SU-DHL-6 (cell line): ENCODE data around the gene ZNF479.

Experiments used
- H2AFZ ChIP-seq: fragments of 200-600 bp; sonication (generic); 2 replicates; pipeline ENCODE4 v1.6.1; 2014; ENCODE audit warnings: low read depth, mild to moderate bottlenecking, moderate library complexity, mixed read lengths, antibody characterized with exemption, low read length; ENCODE audit not compliant: severe bottlenecking
- H3F3A ChIP-seq: fragments of 200-600 bp; shearing (Covaris generic); 2 replicates; pipeline ENCODE4 v1.6.0; 2016; ENCODE audit warnings: antibody characterized with exemption, mild to moderate bottlenecking; ENCODE audit not compliant: insufficient read depth
- H3K27ac ChIP-seq: fragments of 200-600 bp; sonication (generic); 2 replicates; pipeline ENCODE4 v1.5.1; 2016; ENCODE audit warnings: low read depth, mild to moderate bottlenecking, low read length, moderate library complexity, mixed read lengths
- H3K27me3 ChIP-seq: fragments of 200-600 bp; sonication (generic), shearing (Covaris generic); 2 replicates; pipeline ENCODE4 v1.6.0; 2014; ENCODE audit warnings: mild to moderate bottlenecking, low read length
- H3K36me3 ChIP-seq: fragments of 200-600 bp; sonication (generic); 2 replicates; pipeline ENCODE4 v1.6.1; 2014; ENCODE audit warnings: mild to moderate bottlenecking, low read length, mixed read lengths
- H3K4me2 ChIP-seq: fragments of 300-600, 200-600 bp; shearing (Covaris generic), sonication (generic); 2 replicates; pipeline ENCODE4 v1.6.0; 2014; ENCODE audit warnings: low read length, low read depth, mild to moderate bottlenecking; ENCODE audit not compliant: poor library complexity, severe bottlenecking
- H3K4me3 ChIP-seq: fragments of 200-600 bp; sonication (generic); 2 replicates; pipeline ENCODE4 v1.5.1; 2014; ENCODE audit warnings: antibody characterized with exemption, low read length, mild to moderate bottlenecking, mixed read lengths; ENCODE audit not compliant: insufficient read depth, poor library complexity, severe bottlenecking
- H3K79me2 ChIP-seq: fragments of 200-600 bp; sonication (generic); 2 replicates; pipeline ENCODE4 v1.6.1; 2014; ENCODE audit warnings: mild to moderate bottlenecking, low read length, moderate library complexity; ENCODE audit not compliant: insufficient read depth
- H3K9ac ChIP-seq: fragments of 200-600 bp; sonication (generic); 2 replicates; pipeline ENCODE4 v1.7.0; 2014; ENCODE audit warnings: mild to moderate bottlenecking, low read length
- H3K9me2 ChIP-seq: fragments of 200-600 bp; sonication (generic); replicated peaks from 2 replicates; pipeline ENCODE4 v1.6.1; 2014; ENCODE audit warnings: low read length; ENCODE audit not compliant: insufficient read depth
- H3K9me3 ChIP-seq: fragments of 200-600 bp; sonication (generic); 2 replicates; pipeline ENCODE4 v1.6.1; 2014; ENCODE audit warnings: low read length, mixed read lengths; ENCODE audit not compliant: insufficient read depth
- H4K20me1 ChIP-seq: fragments of 200-600 bp; sonication (generic); 2 replicates; pipeline ENCODE4 v1.6.1; 2014; ENCODE audit warnings: low read depth, mild to moderate bottlenecking, antibody characterized with exemption, low read length, moderate library complexity, mixed read lengths
- EZH2phosphoT487 ChIP-seq: fragments of 200-600 bp; sonication (generic), shearing (Covaris generic); conservative IDR thresholded peaks from 2 replicates; pipeline ENCODE4 v1.6.1; 2018; ENCODE audit warnings: mild to moderate bottlenecking, antibody characterized with exemption, low read length, moderate library complexity, mixed read lengths
- TF ChIP-seq, protein P1 (sequence below): fragments of 200-600 bp; sonication (generic); IDR thresholded peaks from one replicate; pipeline ENCODE4 v1.5.1; 2017; ENCODE audit warnings: antibody characterized with exemption, mild to moderate bottlenecking, low read length, moderate library complexity; ENCODE audit not compliant: insufficient read depth, poor library complexity, severe bottlenecking

The ZNF479 gene

DNA sequence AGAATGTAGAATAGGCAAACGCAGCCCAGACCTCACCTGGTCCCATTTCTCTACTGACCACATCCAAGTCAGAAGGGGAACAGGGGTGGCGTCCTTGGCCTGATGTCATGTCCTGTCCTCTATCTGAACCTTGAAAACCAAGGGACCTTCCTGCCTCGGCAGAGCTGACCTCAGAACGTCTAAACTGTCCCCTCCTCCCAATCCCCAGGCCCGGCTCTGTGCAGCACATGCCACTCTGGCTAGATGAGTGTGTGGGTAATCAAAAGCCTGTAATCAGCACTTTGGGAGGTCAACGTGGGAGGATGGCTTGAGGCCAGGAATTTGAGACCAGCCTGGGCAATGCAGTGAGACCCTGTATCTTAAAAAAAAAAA is 46.5 kb upstream of the ZNF479 start:
- H3K27ac ChIP-seq, result no peak overlapping the region
- no peaks in the 10 kb centered on the region for H3F3A ChIP-seq
- no peaks in the 10 kb centered on the region for H3K27me3 ChIP-seq
- H3K9me3 ChIP-seq, result peaks cover 13% of the 10 kb centered on the region; the same call in 1 of the 2 replicates
- H3K79me2 ChIP-seq, result no peaks in the 10 kb centered on the region
- no peaks in the 10 kb centered on the region for H3K36me3 ChIP-seq
- no peak overlapping the region for H3K4me3 ChIP-seq
- no peak overlapping the region for H3K9ac ChIP-seq
- no peaks in the 10 kb centered on the region for H3K9me2 ChIP-seq
- no peak overlapping the region for H2AFZ ChIP-seq
- TF ChIP-seq, protein P1, sequence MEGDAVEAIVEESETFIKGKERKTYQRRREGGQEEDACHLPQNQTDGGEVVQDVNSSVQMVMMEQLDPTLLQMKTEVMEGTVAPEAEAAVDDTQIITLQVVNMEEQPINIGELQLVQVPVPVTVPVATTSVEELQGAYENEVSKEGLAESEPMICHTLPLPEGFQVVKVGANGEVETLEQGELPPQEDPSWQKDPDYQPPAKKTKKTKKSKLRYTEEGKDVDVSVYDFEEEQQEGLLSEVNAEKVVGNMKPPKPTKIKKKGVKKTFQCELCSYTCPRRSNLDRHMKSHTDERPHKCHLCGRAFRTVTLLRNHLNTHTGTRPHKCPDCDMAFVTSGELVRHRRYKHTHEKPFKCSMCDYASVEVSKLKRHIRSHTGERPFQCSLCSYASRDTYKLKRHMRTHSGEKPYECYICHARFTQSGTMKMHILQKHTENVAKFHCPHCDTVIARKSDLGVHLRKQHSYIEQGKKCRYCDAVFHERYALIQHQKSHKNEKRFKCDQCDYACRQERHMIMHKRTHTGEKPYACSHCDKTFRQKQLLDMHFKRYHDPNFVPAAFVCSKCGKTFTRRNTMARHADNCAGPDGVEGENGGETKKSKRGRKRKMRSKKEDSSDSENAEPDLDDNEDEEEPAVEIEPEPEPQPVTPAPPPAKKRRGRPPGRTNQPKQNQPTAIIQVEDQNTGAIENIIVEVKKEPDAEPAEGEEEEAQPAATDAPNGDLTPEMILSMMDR, result no peak
- TF ChIP-seq EZH2phosphoT487, result no peak
- no peaks in the 10 kb centered on the region for H4K20me1 ChIP-seq
- no peak overlapping the region for H3K4me2 ChIP-seq

DNA sequence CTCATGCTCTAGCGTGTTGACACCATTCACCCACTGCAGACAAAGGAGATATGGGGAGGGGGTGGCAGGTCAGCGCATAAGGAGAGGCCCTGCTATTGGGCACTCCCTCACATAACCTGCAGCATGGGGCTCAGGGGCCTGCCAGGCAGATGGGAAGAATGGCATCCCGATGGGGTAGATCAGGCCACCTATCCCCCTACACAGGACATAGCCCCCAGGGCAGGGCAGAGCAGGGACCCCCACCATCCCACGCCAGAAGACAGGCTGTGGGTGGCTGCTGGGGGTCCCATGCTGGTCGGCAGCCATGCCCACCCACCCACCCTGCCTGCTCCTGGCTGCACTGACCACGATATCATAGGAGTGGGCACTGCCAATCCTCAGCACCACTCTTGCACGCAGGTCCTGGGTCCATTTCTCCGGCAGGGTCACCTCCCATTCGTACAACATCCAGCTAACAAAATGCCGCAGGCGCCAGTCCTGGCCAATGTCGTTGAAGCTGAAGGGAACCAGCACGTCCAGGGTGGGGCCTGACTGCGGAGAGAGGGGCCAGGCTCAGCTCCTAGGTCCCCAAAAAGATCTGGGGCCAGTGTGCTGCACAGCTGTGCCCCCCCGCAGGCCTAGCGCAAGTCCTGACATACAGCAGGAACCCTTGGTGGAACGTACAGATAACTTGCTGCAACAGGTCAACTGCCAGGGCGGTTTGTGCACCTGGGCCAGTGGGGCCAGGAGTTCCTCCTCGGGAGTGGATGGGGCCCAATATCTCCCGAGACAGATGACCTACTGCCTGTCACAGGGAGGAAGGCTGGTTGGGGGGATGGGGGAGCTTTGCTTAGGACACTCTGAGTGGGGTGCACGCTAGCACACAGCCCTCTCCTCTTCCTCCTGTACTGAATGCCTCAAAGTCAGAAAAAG is 45.9 kb upstream of the ZNF479 start:
- Histone ChIP-seq H3K36me3 (no peaks in the 10 kb centered on the region), H2AFZ (no peak overlapping the region), H4K20me1 (no peaks in the 10 kb centered on the region), H3K4me2 (no peak overlapping the region), H3K4me3 (no peak overlapping the region), H3K27me3 (no peaks in the 10 kb centered on the region), H3K9me2 (no peaks in the 10 kb centered on the region), H3F3A (no peaks in the 10 kb centered on the region), H3K27ac (no peak overlapping the region), H3K9ac (no peak overlapping the region), H3K9me3 (peaks cover 13% of the 10 kb centered on the region; the same call in 1 of the 2 replicates), H3K79me2 (no peaks in the 10 kb centered on the region)
- no peak for TF ChIP-seq EZH2phosphoT487
- TF ChIP-seq, protein P1, result no peak

DNA sequence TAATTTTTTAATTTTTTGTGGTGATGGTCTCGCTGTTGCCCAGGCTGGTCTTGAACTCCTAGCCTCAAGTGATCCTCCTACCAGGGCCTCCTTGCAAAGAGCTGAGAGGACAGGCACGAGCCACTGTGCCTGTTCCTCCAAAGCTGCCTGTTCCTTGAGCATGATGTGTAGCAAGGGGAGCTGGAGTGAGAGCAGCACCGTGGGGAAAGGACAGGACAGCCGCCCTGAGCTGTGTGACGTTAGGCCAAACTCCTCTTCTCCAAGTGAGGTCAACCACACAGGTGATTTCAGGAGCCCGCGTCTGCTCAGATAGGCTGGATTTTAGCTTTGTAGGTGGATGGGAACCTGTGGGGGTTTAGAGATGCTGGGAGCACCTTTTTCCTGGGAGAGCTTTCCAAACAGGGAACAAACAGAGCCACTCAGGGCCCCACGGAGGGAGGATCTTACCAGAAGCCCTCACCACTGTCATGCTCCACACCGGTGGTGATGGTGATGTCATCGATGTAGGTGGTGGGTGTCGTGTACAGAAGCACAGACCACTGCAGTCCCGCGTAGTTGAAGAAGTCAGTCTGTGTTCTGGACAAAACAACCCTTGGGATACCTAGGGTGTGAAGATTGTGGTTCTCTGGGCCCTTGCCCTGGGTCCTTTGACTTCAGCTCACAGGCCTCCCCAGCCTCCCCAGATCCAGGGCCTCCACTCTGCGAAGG is 44.8 kb upstream of the ZNF479 start:
- Histone ChIP-seq H3K9ac (no peak overlapping the region), H3K79me2 (no peaks in the 10 kb centered on the region), H3K4me3 (no peak overlapping the region), H2AFZ (no peak overlapping the region), H3K9me3 (peaks cover 13% of the 10 kb centered on the region; the same call in 1 of the 2 replicates), H3F3A (no peaks in the 10 kb centered on the region), H3K4me2 (no peak overlapping the region), H3K36me3 (no peaks in the 10 kb centered on the region), H3K27ac (no peak overlapping the region), H4K20me1 (no peaks in the 10 kb centered on the region), H3K27me3 (no peaks in the 10 kb centered on the region), H3K9me2 (no peaks in the 10 kb centered on the region)
- no peak for TF ChIP-seq EZH2phosphoT487
- TF ChIP-seq, protein P1, result no peak
